ENCODE results near the gene DPM3.

DPM3 gene

GRCh38 chr1:155177192-155177917, 37.0 kb upstream of the DPM3 start:
- Histone ChIP-seq H3K27ac (ENCODE audit: extremely low read depth, low read depth, low read length) (no peak overlapping the region), H3K4me3 (ENCODE audit: low read depth, low read length) (no peak overlapping the region), H3K36me3 (ENCODE audit: control insufficient read depth in 2 of 2, insufficient read depth in 1 of 2, low read length in 2 of 2) (no peaks in the 10 kb centered on the region), H3K4me1 (ENCODE audit: control insufficient read depth, insufficient read depth, low read length) (no peaks in the 10 kb centered on the region), H3K9me3 (ENCODE audit: control insufficient read depth, insufficient read depth, low read depth, low read length) (no peaks in the 10 kb centered on the region)
- TF ChIP-seq ZNF140 (tag by site-specific recombination; IDR thresholded peaks at IDR 0.05) (no peak), OSR2 (tag by site-specific recombination; IDR thresholded peaks at IDR 0.05) (no peak), RBAK (tag by site-specific recombination; IDR thresholded peaks at IDR 0.05) (no peak), GLIS1 (tag by site-specific recombination; IDR thresholded peaks at IDR 0.05) (no peak), ZNF610 (tag by site-specific recombination; IDR thresholded peaks at IDR 0.05; ENCODE audit: borderline replicate concordance) (no peak), ZNF239 (tag by site-specific recombination; IDR thresholded peaks at IDR 0.05) (no peak), ZBTB21 (tag by site-specific recombination; IDR thresholded peaks at IDR 0.05) (no peak), ZNF248 (tag by site-specific recombination; IDR thresholded peaks at IDR 0.05) (no peak), ZEB2 (tag by site-specific recombination; IDR thresholded peaks at IDR 0.05) (no peak)
- ChIA-PET POLR2A (interaction anchor here (1.0 to 1.4 kb wide), 3 partner anchors 17 to 145 kb away, joined by 3 to 11 read pairs (median 4); no protein-coding TSS in a partner anchor), CTCF (interaction anchor here (0.5 to 4.3 kb wide), 13 partner anchors 9 to 1827 kb away, joined by 3 to 49 read pairs (median 4); partner anchors contain the start of gene THBS3)

DNA sequence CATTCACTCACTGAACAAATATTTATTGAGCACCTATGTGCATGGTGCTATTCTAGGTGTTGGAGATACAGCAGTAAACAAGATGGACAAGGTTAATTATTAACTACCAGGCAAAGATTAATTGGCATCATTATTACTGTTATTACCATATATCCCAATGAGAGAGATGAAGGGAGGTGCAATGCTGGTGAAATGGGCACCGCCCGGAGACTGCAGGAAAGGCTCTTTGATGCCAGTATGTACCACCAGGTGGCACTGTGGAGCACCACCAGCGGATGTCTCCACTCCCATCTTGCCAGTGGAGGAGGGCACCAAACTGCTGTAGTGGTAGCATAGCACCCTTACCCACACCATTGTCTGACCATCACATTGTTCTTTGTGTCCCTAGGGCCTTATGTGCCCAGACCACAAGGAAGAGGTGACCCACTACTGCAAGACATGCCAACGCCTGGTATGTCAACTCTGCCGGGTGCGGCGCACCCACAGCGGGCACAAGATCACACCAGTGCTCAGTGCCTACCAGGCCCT, 36.3 kb upstream of the DPM3 start:
- ChIA-PET CTCF (interaction anchor here (0.7 to 4.3 kb wide), 7 partner anchors 17 to 1827 kb away, joined by 3 to 49 read pairs (median 4); partner anchors contain the start of gene THBS3), POLR2A (interaction anchor here (1.0 to 1.6 kb wide), 4 partner anchors 17 to 146 kb away, joined by 3 to 11 read pairs (median 4); no protein-coding TSS in a partner anchor)
- Histone ChIP-seq H3K27ac (ENCODE audit: extremely low read depth, low read depth, low read length) (no peak overlapping the region), H3K9me3 (ENCODE audit: control insufficient read depth, insufficient read depth, low read depth, low read length) (no peaks in the 10 kb centered on the region), H3K4me3 (ENCODE audit: low read depth, low read length) (no peak overlapping the region), H3K36me3 (ENCODE audit: control insufficient read depth in 2 of 2, insufficient read depth in 1 of 2, low read length in 2 of 2) (peaks cover 2 to 3% of the 10 kb centered on the region in 2 experiments; a peak in 2 of 3 replicates), H3K4me1 (ENCODE audit: control insufficient read depth, insufficient read depth, low read length) (no peaks in the 10 kb centered on the region)
- TF ChIP-seq ZNF341 (tag by site-specific recombination; IDR thresholded peaks at IDR 0.05; ENCODE audit: low read depth) (peak; percentile 59), ZNF747 (tag by site-specific recombination; IDR thresholded peaks at IDR 0.05) (no peak), ZNF404 (tag by site-specific recombination; IDR thresholded peaks at IDR 0.05) (no peak), CTCF (tag by site-specific recombination; IDR thresholded peaks at IDR 0.05) (peak; percentile 90), ZNF549 (tag by site-specific recombination; IDR thresholded peaks at IDR 0.05) (no peak), ELK4 (IDR thresholded peaks at IDR 0.05; ENCODE audit: borderline replicate concordance, low read depth, low read length) (no peak), SCRT1 (tag by site-specific recombination; IDR thresholded peaks at IDR 0.05; ENCODE audit: borderline replicate concordance) (no peak), ZNF624 (tag by site-specific recombination; IDR thresholded peaks at IDR 0.05) (no peak), ZFP3 (tag by site-specific recombination; IDR thresholded peaks at IDR 0.05; ENCODE audit: low read depth) (no peak), ZNF48 (tag by site-specific recombination; IDR thresholded peaks at IDR 0.05) (no peak), ZNF133 (tag by site-specific recombination; IDR thresholded peaks at IDR 0.05) (0 out of 2 replicates have a peak, but pooled peaks have one; percentile 19), ZNF692 (tag by site-specific recombination; IDR thresholded peaks at IDR 0.05) (no peak; the same call in 1 of the 2 replicates), ZNF664 (tag by site-specific recombination; IDR thresholded peaks at IDR 0.05) (peak; percentile 85), ZSCAN30 (tag by site-specific recombination; IDR thresholded peaks at IDR 0.05) (no peak), ZNF777 (tag by site-specific recombination; IDR thresholded peaks at IDR 0.05; ENCODE audit: borderline replicate concordance) (no peak), ZNF513 (tag by site-specific recombination; IDR thresholded peaks at IDR 0.05) (no peak), ZNF658 (tag by site-specific recombination; IDR thresholded peaks at IDR 0.05) (no peak)
- TF ChIP-seq, protein P1, sequence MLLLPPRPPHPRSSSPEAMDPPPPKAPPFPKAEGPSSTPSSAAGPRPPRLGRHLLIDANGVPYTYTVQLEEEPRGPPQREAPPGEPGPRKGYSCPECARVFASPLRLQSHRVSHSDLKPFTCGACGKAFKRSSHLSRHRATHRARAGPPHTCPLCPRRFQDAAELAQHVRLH (tag by site-specific recombination; IDR thresholded peaks at IDR 0.05), result no peak
